GM23248 (cell line): ENCODE results near the gene CUEDC2. TPM values are rescaled to one million over a fixed set of nuclear protein-coding genes. Genes with fewer than 3 reads are reported as not detected.
A peak's percentile ranks its signal among the peaks of the same experiment; 100 is the strongest.

Experiments used
- DNase-seq: peaks from one replicate; pipeline ENCODE4 v3.0.0-alpha.2; 2015
- H2AFZ ChIP-seq: fragments of 200-600 bp; sonication (generic); 2 replicates; pipeline ENCODE4 v1.6.1; 2016; ENCODE audit warnings: antibody characterized with exemption
- H3F3A ChIP-seq: fragments of 200-600 bp; sonication (generic); 2 replicates; pipeline ENCODE4 v1.6.1; 2016; ENCODE audit warnings: mild to moderate bottlenecking, antibody characterized with exemption, mixed run types; ENCODE audit not compliant: insufficient read depth
- H3K27ac ChIP-seq: fragments of 200-600 bp; sonication (generic); 2 replicates; pipeline ENCODE4 v1.5.1; 2016; ENCODE audit warnings: mild to moderate bottlenecking
- H3K27me3 ChIP-seq: fragments of 200-600 bp; sonication (generic); replicated peaks from 2 replicates; pipeline ENCODE4 v1.6.1; 2016; ENCODE audit warnings: mild to moderate bottlenecking; ENCODE audit not compliant: insufficient read depth
- H3K36me3 ChIP-seq: fragments of 200-600 bp; sonication (generic); 2 replicates; pipeline ENCODE4 v1.6.1; 2016; ENCODE audit warnings: low read depth, mild to moderate bottlenecking
- H3K4me1 ChIP-seq: fragments of 200-600 bp; sonication (generic); 2 replicates; pipeline ENCODE4 v1.6.1; 2016; ENCODE audit warnings: mild to moderate bottlenecking; ENCODE audit not compliant: insufficient read depth
- H3K4me2 ChIP-seq: fragments of 200-600 bp; sonication (generic); one replicate; pipeline ENCODE4 v1.6.1; 2016; ENCODE audit warnings: mild to moderate bottlenecking; ENCODE audit not compliant: unreplicated experiment
- H3K4me3 ChIP-seq: fragments of 200-600 bp; sonication (generic); 2 replicates; pipeline ENCODE4 v1.5.1; 2016; ENCODE audit warnings: mild to moderate bottlenecking
- H3K79me2 ChIP-seq: fragments of 200-600 bp; sonication (generic); 2 replicates; pipeline ENCODE4 v1.6.1; 2016; ENCODE audit warnings: mild to moderate bottlenecking; ENCODE audit not compliant: insufficient read depth
- H3K9ac ChIP-seq: fragments of 200-600 bp; sonication (generic); 2 replicates; pipeline ENCODE4 v1.6.1; 2016; ENCODE audit warnings: mild to moderate bottlenecking
- H3K9me2 ChIP-seq: fragments of 200-600 bp; sonication (generic); 2 replicates; pipeline ENCODE4 v1.6.1; 2016; ENCODE audit warnings: mixed run types, mild to moderate bottlenecking, moderate library complexity; ENCODE audit not compliant: insufficient read depth
- H3K9me3 ChIP-seq: fragments of 200-600 bp; sonication (generic); one replicate; pipeline ENCODE4 v1.6.1; 2017; ENCODE audit warnings: low read depth
- H4K20me1 ChIP-seq: fragments of 200-600 bp; sonication (generic); 2 replicates; pipeline ENCODE4 v1.6.0; 2016; ENCODE audit not compliant: insufficient read depth
- EZH2 ChIP-seq: fragments of 200-600 bp; sonication (generic); IDR thresholded peaks from 2 replicates; pipeline ENCODE4 v1.6.1; 2018; ENCODE audit warnings: antibody characterized with exemption, mild to moderate bottlenecking; ENCODE audit not compliant: insufficient read depth, poor library complexity, severe bottlenecking
- EZH2phosphoT487 ChIP-seq: fragments of 200-600 bp; sonication (generic); IDR thresholded peaks from 2 replicates; pipeline ENCODE4 v1.6.1; 2018; ENCODE audit warnings: antibody characterized with exemption, moderate library complexity, mild to moderate bottlenecking, low read depth; ENCODE audit not compliant: insufficient read depth
- WGBS, 2 experiments: methylation state at CpG; one replicate each; pipeline ENCODE4 v1.1.6; 2015 to 2017; ENCODE audit warnings: low lambda C conversion rate in 2 of 2, low coverage in 1 of 2; ENCODE audit errors: missing lambda C conversion rate in 2 of 2; 5-methylcytosine and 5-hydroxymethylcytosine counted together
- in situ Hi-C: fragments of 300-500 bp; cut with MboI; formaldehyde crosslinking; loops from 2 replicates; pipeline ENCODE4 v1.15.0; 2020
- polyA plus RNA-seq: library from polyadenylated mRNA; unstranded; fragments of >200 nt; fragmentation: Nextera tagmentation; extraction: Ambion mirVana; gene quantifications from 2 replicates; pipeline ENCODE4 v1.2.1, GENCODE V29; 2016
- total RNA-seq: library from RNA; depleted of rRNA; stranded (reverse); fragments of >200 nt; shearing (Covaris generic); gene quantifications from 2 replicates; pipeline ENCODE4 v1.2.3, GENCODE V29; 2014

Gene CUEDC2
- total and polyA plus RNA-seq, 2 experiments from 2014 or later, result 54.1 to 87.6 TPM

DNA sequence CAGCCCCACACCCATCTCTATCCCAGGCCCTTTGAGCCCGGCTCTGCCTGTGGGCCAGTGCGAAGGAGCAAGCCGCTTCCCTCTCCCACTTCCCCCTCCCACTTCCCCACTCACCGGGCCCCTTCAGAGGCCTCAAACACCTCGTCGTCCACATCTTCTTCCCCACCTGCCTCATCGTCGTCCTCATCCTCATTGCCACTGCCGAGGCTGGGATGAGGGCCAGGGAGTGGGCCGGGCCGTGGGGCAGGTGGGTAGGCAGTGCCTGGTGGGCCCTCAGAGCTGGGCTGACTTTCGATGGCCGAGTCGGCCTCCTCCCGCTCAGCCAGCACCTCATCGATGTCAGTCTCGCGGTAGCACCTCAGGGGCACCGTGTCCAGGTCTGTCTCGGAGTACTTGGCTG is 17.6 kb downstream of the CUEDC2 start:
- TF ChIP-seq EZH2phosphoT487 (no peak), EZH2 (no peak)
- Histone ChIP-seq H3K9me3 (no peaks in the 10 kb centered on the region), H3K27me3 (peaks cover 14% of the 10 kb centered on the region), H3K79me2 (no peaks in the 10 kb centered on the region), H3K4me2 (no peak overlapping the region), H3K4me1 (peaks cover 5% of the 10 kb centered on the region), H3K9me2 (no peaks in the 10 kb centered on the region), H3K9ac (no peak overlapping the region), H3F3A (no peaks in the 10 kb centered on the region), H2AFZ (no peak overlapping the region), H3K4me3 (no peak overlapping the region), H4K20me1 (no peaks in the 10 kb centered on the region), H3K36me3 (no peaks in the 10 kb centered on the region), H3K27ac (no peak overlapping the region)
- 9 to 22% methylated on average over 10 to 20 of the region's 20 CpGs for WGBS, 2 experiments
- in situ Hi-C loops, result no loop called here
- no peak for DNase-seq

DNA sequence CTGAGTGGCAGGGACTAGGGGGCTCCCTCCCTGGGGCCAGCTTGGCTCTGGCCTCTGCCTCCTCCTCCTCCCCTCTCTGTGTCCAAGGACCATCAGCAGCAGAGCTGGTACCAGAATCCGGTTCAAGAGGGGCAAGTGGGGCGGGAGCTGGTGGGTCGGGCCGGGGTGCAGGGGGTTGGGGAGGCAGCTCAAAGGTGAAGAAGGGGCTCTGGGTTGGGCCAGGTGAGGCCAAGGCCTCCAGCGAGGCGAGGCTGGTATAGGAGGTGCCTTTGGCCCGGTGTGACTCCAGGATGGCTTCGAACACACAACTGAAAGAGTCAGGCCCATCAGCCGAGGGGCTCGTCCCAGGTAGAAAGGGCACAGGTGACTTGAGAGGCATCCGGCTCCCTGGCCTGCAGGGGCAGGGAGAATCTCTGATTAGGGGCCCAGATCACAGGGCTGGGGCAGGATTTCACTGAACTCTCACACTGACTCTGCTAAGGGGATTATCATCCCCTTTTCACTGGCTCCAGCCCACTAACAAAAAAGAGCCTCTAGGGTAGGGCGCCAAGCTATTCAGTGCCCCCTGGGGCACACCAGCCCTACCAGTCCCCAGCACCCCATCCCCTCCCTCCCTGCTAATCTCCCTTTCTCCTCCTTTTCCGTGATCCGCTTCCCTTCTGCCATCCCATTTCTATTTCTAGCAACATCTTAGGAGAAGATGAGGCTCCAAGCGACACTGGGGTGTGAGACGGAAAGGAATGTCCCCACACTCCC is 18.4 kb downstream of the CUEDC2 start:
- no peaks in the 10 kb centered on the region for H3F3A ChIP-seq
- no peaks in the 10 kb centered on the region for H3K4me1 ChIP-seq
- no peak overlapping the region for H3K9ac ChIP-seq
- no peaks in the 10 kb centered on the region for H4K20me1 ChIP-seq
- H3K4me2 ChIP-seq, result no peak overlapping the region
- H3K4me3 ChIP-seq, result no peak overlapping the region
- no peak overlapping the region for H3K27ac ChIP-seq
- no peaks in the 10 kb centered on the region for H3K9me2 ChIP-seq
- H2AFZ ChIP-seq, result no peak overlapping the region
- H3K79me2 ChIP-seq, result no peaks in the 10 kb centered on the region
- H3K27me3 ChIP-seq, result peaks cover 16% of the 10 kb centered on the region
- H3K9me3 ChIP-seq, result no peaks in the 10 kb centered on the region
- no peaks in the 10 kb centered on the region for H3K36me3 ChIP-seq
- whole genome bisulfite sequencing, 2 experiments, result 50 to 57% methylated on average over 9 to 16 of the region's 16 CpGs
- DNase-seq, result no peak
- TF ChIP-seq EZH2phosphoT487 (no peak), EZH2 (no peak)
- in situ Hi-C loops, result no loop called here

DNA sequence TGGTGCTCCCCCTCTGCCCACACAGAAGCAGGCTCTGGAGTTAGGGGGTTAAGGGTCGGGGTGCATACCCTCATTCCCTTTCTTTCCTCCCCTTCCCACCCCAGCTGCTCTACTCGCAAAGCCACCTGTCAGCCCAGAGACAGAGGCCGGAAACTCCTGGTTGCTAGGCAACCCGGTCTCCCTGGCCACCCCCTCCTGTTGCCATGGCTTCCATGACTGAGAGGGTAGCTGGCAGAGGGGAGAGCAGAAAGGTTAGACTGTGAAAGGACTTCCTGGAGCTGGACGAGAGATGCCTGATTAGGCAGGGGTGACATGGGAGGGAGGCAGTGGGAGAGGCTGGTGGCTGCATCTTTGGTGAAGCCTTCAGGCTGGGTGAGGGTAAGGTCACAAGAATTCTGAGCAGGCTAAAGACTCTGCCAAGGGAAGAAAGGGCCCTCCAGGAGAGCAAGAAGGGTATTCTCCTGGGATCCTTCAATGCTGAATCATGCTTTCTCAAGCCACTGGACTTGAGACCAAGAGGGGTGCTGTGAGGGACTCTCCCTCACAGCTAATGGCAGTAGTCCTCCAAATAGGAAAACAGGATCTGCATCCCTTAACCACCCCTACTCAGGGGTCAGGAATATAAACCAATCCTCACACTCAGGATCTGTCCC is 19.2 kb downstream of the CUEDC2 start:
- Histone ChIP-seq H3K27me3 (peaks cover 16% of the 10 kb centered on the region), H3K27ac (no peak overlapping the region), H3K9me2 (no peaks in the 10 kb centered on the region), H3K79me2 (no peaks in the 10 kb centered on the region), H3K9ac (no peak overlapping the region), H3K9me3 (no peaks in the 10 kb centered on the region), H3F3A (no peaks in the 10 kb centered on the region), H4K20me1 (no peaks in the 10 kb centered on the region), H2AFZ (no peak overlapping the region), H3K36me3 (no peaks in the 10 kb centered on the region), H3K4me3 (no peak overlapping the region), H3K4me1 (no peaks in the 10 kb centered on the region), H3K4me2 (no peak overlapping the region)
- 3% methylated on average over 5 of the region's 5 CpGs for WGBS, 2 experiments
- in situ Hi-C loops, result no loop called here
- DNase-seq, result peak; percentile 41
- TF ChIP-seq EZH2 (no peak), EZH2phosphoT487 (no peak)

DNA sequence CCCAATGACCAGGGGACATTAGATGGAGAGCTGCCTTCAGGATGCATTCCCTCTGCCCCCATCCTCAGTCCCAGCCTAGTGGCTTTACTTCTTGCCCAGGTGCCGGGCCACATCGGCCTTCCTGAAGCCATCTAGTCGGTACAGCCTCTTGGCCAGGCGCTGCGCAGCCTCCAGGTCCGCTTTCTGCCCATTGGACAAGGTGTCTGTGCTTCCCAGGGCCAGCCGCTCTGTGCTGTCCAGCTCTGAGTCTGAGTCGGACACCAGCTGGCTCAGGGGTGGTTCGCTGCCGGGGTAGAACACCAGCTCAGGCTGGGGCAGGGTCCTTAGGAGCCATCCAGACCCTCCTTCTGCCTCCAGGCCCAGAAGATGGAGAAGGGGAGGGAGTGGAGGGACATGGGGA is 20.1 kb downstream of the CUEDC2 start:
- TF ChIP-seq EZH2 (no peak), EZH2phosphoT487 (no peak)
- H4K20me1 ChIP-seq, result no peaks in the 10 kb centered on the region
- H3K9me3 ChIP-seq, result no peaks in the 10 kb centered on the region
- H3K4me2 ChIP-seq, result no peak overlapping the region
- no peak for DNase-seq
- no peak overlapping the region for H3K27ac ChIP-seq
- in situ Hi-C loops, result no loop called here
- no peak overlapping the region for H2AFZ ChIP-seq
- no peaks in the 10 kb centered on the region for H3K36me3 ChIP-seq
- WGBS, 2 experiments, result 72 to 77% methylated on average over 10 of the region's 10 CpGs
- H3K79me2 ChIP-seq, result no peaks in the 10 kb centered on the region
- H3K27me3 ChIP-seq, result peaks cover 16% of the 10 kb centered on the region
- no peak overlapping the region for H3K4me3 ChIP-seq
- no peaks in the 10 kb centered on the region for H3K9me2 ChIP-seq
- no peak overlapping the region for H3K9ac ChIP-seq
- no peaks in the 10 kb centered on the region for H3F3A ChIP-seq
- H3K4me1 ChIP-seq, result no peaks in the 10 kb centered on the region
